HG02678 (cell line): Measurements from ENCODE around the gene PCDH15.
"Not testable (repeated sequence)": the region's sequence is repeated elsewhere in the genome, so short reads cannot be mapped to it uniquely, and the experiment has no call there.

Source experiments
- ATAC-seq: cut with Tn5 transposase; IDR thresholded peaks from one replicate; pipeline ENCODE4 v1.9.1; 2021; ENCODE audit warnings: mild to moderate bottlenecking, moderate library complexity; ENCODE audit not compliant: unreplicated experiment

PCDH15 gene

GRCh38 chr10:54010337-54010933 lies 790.6 kb downstream of the PCDH15 start:
- ATAC-seq = no peak

GRCh38 chr10:54009672-54010071 lies 791.4 kb downstream of the PCDH15 start:
- ATAC-seq = no peak

GRCh38 chr10:54002077-54002476 lies 799.0 kb downstream of the PCDH15 start:
- ATAC-seq = no peak

GRCh38 chr10:53997953-53998352 lies 803.1 kb downstream of the PCDH15 start:
- no peak for ATAC-seq

- no peak for ATAC-seq
Observed at GRCh38 chr10:53990799-53991238, 810.2 kb downstream of the PCDH15 start.

GRCh38 chr10:53983431-53983830 lies 817.6 kb downstream of the PCDH15 start:
- no peak for ATAC-seq

- no peak for ATAC-seq
Observed at GRCh38 chr10:53980210-53980609, 820.8 kb downstream of the PCDH15 start.

GRCh38 chr10:53978301-53978700 lies 822.7 kb downstream of the PCDH15 start:
- no peak for ATAC-seq

- no peak for ATAC-seq
Observed at GRCh38 chr10:53977267-53977666, 823.8 kb downstream of the PCDH15 start.

GRCh38 chr10:53957401-53957800 lies 843.6 kb downstream of the PCDH15 start:
- ATAC-seq = no peak

- no peak for ATAC-seq
Observed at GRCh38 chr10:53955091-53955490, 845.9 kb downstream of the PCDH15 start.

GRCh38 chr10:53952698-53953630 lies 848.1 kb downstream of the PCDH15 start:
- ATAC-seq = no peak

- ATAC-seq = no peak
Observed at GRCh38 chr10:53939654-53940053, 861.4 kb downstream of the PCDH15 start.

- no peak for ATAC-seq
Observed at GRCh38 chr10:53930648-53931047, 870.4 kb downstream of the PCDH15 start.

- not testable (repeated sequence) for ATAC-seq
Observed at GRCh38 chr10:53924051-53924700, 876.9 kb downstream of the PCDH15 start.

- ATAC-seq = no peak
Observed at GRCh38 chr10:53918755-53919154, 882.3 kb downstream of the PCDH15 start.

GRCh38 chr10:53909791-53910190 lies 891.2 kb downstream of the PCDH15 start:
- ATAC-seq = no peak

- no peak for ATAC-seq
Observed at GRCh38 chr10:53904506-53905241, 896.4 kb downstream of the PCDH15 start.

GRCh38 chr10:53903756-53904155 lies 897.3 kb downstream of the PCDH15 start:
- no peak for ATAC-seq

- ATAC-seq = no peak
Observed at GRCh38 chr10:53899463-53900160, 901.4 kb downstream of the PCDH15 start.
